Liver (tissue), 9 donors: ENCODE measurements around the gene SC5D. TPM values are rescaled to one million over a fixed set of nuclear protein-coding genes. Genes with fewer than 3 reads are reported as not detected.

Experiments
- DNase-seq: peaks from one replicate; pipeline ENCODE4 v3.0.0-alpha.2; 2017; ENCODE audit warnings: low spot score
- H3K27ac ChIP-seq, 2 donors: one replicate each; pipeline ENCODE4 v1.7.0; 2013; ENCODE audit warnings: inconsistent platforms in 2 of 2, low read length in 2 of 2, control low read depth in 1 of 2, low read depth in 1 of 2, mild to moderate bottlenecking in 1 of 2
- H3K27me3 ChIP-seq, 4 donors: one replicate each; pipeline versions ENCODE4 v1.6.1 to v1.7.0; 2013; ENCODE audit warnings: low read length in 3 of 4, inconsistent platforms in 1 of 4, mild to moderate bottlenecking in 1 of 4, moderate library complexity in 1 of 4; ENCODE audit not compliant: control insufficient read depth in 4 of 4, insufficient read depth in 4 of 4
- H3K36me3 ChIP-seq, 4 donors: one replicate each; pipeline versions ENCODE4 v1.6.1 to v1.7.0; 2013; ENCODE audit warnings: low read length in 3 of 4, mild to moderate bottlenecking in 3 of 4, low read depth in 1 of 4, moderate library complexity in 1 of 4; ENCODE audit not compliant: control insufficient read depth in 4 of 4, insufficient read depth in 3 of 4
- H3K4me1 ChIP-seq, 4 donors: one replicate each; pipeline versions ENCODE4 v1.6.1 to v1.7.0; 2013; ENCODE audit warnings: low read length in 3 of 4, mild to moderate bottlenecking in 3 of 4, moderate library complexity in 1 of 4; ENCODE audit not compliant: control insufficient read depth in 4 of 4, insufficient read depth in 4 of 4
- H3K4me3 ChIP-seq, 3 donors: one replicate each; pipeline versions ENCODE4 v1.6.1 to v1.7.0; 2013; ENCODE audit warnings: low read length in 3 of 3, control low read depth in 1 of 3, low read depth in 1 of 3, mild to moderate bottlenecking in 1 of 3
- H3K9ac ChIP-seq, 2 donors: one replicate each; pipeline ENCODE4 v1.7.0; 2013; ENCODE audit warnings: low read length in 2 of 2, mild to moderate bottlenecking in 2 of 2, moderate library complexity in 2 of 2, control low read depth in 1 of 2, low read depth in 1 of 2
- H3K9me3 ChIP-seq, 4 donors: one replicate each; pipeline versions ENCODE4 v1.6.1 to v1.7.0; 2013; ENCODE audit warnings: low read length in 3 of 4; ENCODE audit not compliant: control insufficient read depth in 4 of 4
- EGR1 ChIP-seq, 2 donors: IDR thresholded peaks; 2 replicates each; pipeline ENCODE4 v1.6.1; 2016 to 2018; ENCODE audit warnings: antibody characterized with exemption in 2 of 2, low read depth in 2 of 2
- FOXA1 ChIP-seq: IDR thresholded peaks from 2 replicates; pipeline ENCODE4 v1.6.1; 2016; ENCODE audit warnings: antibody characterized with exemption
- FOXA2 ChIP-seq: IDR thresholded peaks from 2 replicates; pipeline ENCODE4 v1.6.1; 2016; ENCODE audit warnings: antibody characterized with exemption
- GABPA ChIP-seq, 2 donors: IDR thresholded peaks in 1 of 2; conservative IDR thresholded peaks in 1 of 2; 2 replicates each; pipeline ENCODE4 v1.6.1; 2016; ENCODE audit warnings: antibody characterized with exemption in 2 of 2, mild to moderate bottlenecking in 1 of 2, moderate library complexity in 1 of 2
- HNF4A ChIP-seq, 2 donors: conservative IDR thresholded peaks; 2 replicates each; pipeline ENCODE4 v1.6.1; 2016; ENCODE audit warnings: antibody characterized with exemption in 2 of 2, mild to moderate bottlenecking in 2 of 2
- HNF4G ChIP-seq: IDR thresholded peaks from 2 replicates; pipeline ENCODE4 v1.6.1; 2016; ENCODE audit warnings: antibody characterized with exemption
- NR2F2 ChIP-seq: IDR thresholded peaks from 2 replicates; pipeline ENCODE4 v1.6.1; 2016; ENCODE audit warnings: antibody characterized with exemption
- RAD21 ChIP-seq, 2 donors: IDR thresholded peaks; 2 replicates each; pipeline ENCODE4 v1.6.1; 2016; ENCODE audit warnings: antibody characterized with exemption in 2 of 2, mild to moderate bottlenecking in 2 of 2
- RXRA ChIP-seq, 2 donors: IDR thresholded peaks; 2 replicates each; pipeline ENCODE4 v1.6.1; 2017 to 2018; ENCODE audit warnings: antibody characterized with exemption in 2 of 2, mild to moderate bottlenecking in 1 of 2
- SP1 ChIP-seq: IDR thresholded peaks from 2 replicates; pipeline ENCODE4 v1.6.1; 2018; ENCODE audit warnings: antibody characterized with exemption, mild to moderate bottlenecking
- TAF1 ChIP-seq: conservative IDR thresholded peaks from 2 replicates; pipeline ENCODE4 v1.6.1; 2016; ENCODE audit warnings: antibody characterized with exemption, mild to moderate bottlenecking
- YY1 ChIP-seq: IDR thresholded peaks from 2 replicates; pipeline ENCODE4 v1.6.1; 2016; ENCODE audit warnings: antibody characterized with exemption, mild to moderate bottlenecking
- WGBS: extraction: QIAGEN DNeasy Blood & Tissue Kit; methylation state at CpG from one replicate; pipeline ENCODE4 v1.1.7; 2013; 5-methylcytosine and 5-hydroxymethylcytosine counted together
- polyA plus RNA-seq, 2 donors: library from polyadenylated mRNA; stranded (reverse) in 1 of 2; unstranded in 1 of 2; fragments of 200-250 nt in 1 of 2; fragments of >200 nt in 1 of 2; fragmentation: Nextera tagmentation in 1 of 2; extraction: Ambion mirVana in 1 of 2; gene quantifications; one replicate each; pipeline versions ENCODE4 v1.2.1 to v1.2.3, GENCODE V29; 2013 to 2015
- total RNA-seq, 2 donors: library from RNA; depleted of rRNA; stranded (reverse); fragments of >200 nt; gene quantifications; one replicate each; pipeline ENCODE4 v1.2.3, GENCODE V29; 2014
- TF ChIP-seq, protein P1 (sequence below): fragments of 150-350 bp; IDR thresholded peaks from 2 replicates; pipeline ENCODE4 v1.5.1; 2017; ENCODE audit warnings: improper control_type of control experiment, low read depth, low read length; ENCODE audit not compliant: missing input control
- TF ChIP-seq, protein P2 (sequence below): IDR thresholded peaks from 2 replicates; pipeline ENCODE4 v1.6.1; 2016; ENCODE audit warnings: antibody characterized with exemption, mild to moderate bottlenecking
- TF ChIP-seq, protein P3 (sequence below): IDR thresholded peaks from 2 replicates; pipeline ENCODE4 v1.6.1; 2016; ENCODE audit warnings: antibody characterized with exemption
- TF ChIP-seq, protein P4 (sequence below): IDR thresholded peaks from 2 replicates; pipeline ENCODE4 v1.6.1; 2016; ENCODE audit warnings: antibody characterized with exemption
- TF ChIP-seq, protein P5 (sequence below): IDR thresholded peaks from 2 replicates; pipeline ENCODE4 v1.6.1; 2016; ENCODE audit warnings: antibody characterized with exemption
- donor health status: healthy.
- donor health status: healthy.
- donor health status: healthy.
- donor health status: healthy.
- donor health status: healthy.

Gene SC5D
- total and polyA plus RNA-seq, 4 donors, result 80.1 to 282 (median 153) TPM

DNA sequence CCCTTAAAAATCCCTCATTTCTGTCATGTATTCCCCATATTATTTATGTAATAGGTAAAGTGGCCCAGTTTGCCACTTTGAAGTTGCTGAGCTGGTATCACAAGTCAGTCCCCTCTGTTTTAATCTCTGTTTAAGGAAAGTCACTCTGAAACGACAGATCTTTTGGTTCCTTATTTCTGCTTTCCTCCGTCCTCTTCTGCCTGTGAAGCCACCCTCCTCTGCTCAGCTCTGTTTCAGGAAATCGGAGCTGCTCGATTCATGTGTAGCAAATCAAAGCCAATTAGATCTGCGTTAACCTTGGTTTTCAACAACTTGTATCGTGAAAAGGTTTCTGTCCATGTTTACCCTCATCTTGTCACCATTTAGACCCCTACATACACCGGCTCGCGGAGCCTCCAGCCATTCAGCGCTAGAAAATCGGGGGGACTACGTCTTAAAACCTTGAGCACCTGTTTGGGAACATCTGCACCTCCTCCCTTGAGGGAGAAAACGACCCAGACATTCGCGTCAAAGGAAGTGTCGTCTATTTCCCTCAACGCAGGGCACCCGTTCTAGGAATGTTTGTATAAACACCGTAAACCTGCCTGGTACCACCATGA, 576 bp upstream of the SC5D start:
- under 1% methylated on average over 19 of the region's 19 CpGs for WGBS
- Histone ChIP-seq H3K9ac (peak overlapping the region; percentile 38 to 79), H3K27me3 (no peaks in the 10 kb centered on the region), H3K4me3 (peak overlapping the region; percentile 75 to 83 (median 81)), H3K4me1 (peaks cover 0 to 28% (median 12%) of the 10 kb centered on the region in 4 donors), H3K36me3 (peaks cover 0 to 5% (median 0%) of the 10 kb centered on the region in 4 donors), H3K9me3 (no peaks in the 10 kb centered on the region), H3K27ac (peak overlapping the region; percentile 90 to 99)
- DNase-seq, result peak; percentile 36
- TF ChIP-seq, protein P1, sequence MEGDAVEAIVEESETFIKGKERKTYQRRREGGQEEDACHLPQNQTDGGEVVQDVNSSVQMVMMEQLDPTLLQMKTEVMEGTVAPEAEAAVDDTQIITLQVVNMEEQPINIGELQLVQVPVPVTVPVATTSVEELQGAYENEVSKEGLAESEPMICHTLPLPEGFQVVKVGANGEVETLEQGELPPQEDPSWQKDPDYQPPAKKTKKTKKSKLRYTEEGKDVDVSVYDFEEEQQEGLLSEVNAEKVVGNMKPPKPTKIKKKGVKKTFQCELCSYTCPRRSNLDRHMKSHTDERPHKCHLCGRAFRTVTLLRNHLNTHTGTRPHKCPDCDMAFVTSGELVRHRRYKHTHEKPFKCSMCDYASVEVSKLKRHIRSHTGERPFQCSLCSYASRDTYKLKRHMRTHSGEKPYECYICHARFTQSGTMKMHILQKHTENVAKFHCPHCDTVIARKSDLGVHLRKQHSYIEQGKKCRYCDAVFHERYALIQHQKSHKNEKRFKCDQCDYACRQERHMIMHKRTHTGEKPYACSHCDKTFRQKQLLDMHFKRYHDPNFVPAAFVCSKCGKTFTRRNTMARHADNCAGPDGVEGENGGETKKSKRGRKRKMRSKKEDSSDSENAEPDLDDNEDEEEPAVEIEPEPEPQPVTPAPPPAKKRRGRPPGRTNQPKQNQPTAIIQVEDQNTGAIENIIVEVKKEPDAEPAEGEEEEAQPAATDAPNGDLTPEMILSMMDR, result no peak
- TF ChIP-seq RXRA (IDR thresholded peaks at IDR 0.05) (peak in 1 of 2 donors; percentile 12), HNF4G (no peak), NR2F2 (no peak)

DNA sequence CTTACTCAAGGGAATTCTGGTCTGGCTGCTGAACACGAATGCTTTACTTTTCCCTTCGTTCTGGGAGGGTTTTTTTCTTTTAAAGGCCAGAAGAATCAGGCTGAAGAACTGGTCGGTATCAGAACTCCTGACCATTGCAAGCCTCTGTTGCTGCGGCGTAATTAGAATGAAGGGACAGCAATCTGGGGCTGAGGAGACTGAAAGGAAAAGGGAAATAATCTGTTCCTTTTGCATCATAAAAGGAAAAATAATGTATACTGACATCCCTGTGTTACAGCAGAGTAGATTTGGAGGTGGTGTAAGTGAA, 670 bp downstream of the SC5D start:
- under 1% methylated on average over 5 of the region's 5 CpGs for WGBS

More for the DNA sequence above, 670 bp downstream of the SC5D start:
- H3K36me3 ChIP-seq, result peaks cover 0 to 5% (median 0%) of the 10 kb centered on the region in 4 donors
- peaks cover 0 to 36% (median 16%) of the 10 kb centered on the region in 4 donors for H3K4me1 ChIP-seq
- no peaks in the 10 kb centered on the region for H3K27me3 ChIP-seq
- no peak for DNase-seq
- H3K27ac ChIP-seq, result peak overlapping the region; percentile 90 to 99
- TF ChIP-seq, protein P2, sequence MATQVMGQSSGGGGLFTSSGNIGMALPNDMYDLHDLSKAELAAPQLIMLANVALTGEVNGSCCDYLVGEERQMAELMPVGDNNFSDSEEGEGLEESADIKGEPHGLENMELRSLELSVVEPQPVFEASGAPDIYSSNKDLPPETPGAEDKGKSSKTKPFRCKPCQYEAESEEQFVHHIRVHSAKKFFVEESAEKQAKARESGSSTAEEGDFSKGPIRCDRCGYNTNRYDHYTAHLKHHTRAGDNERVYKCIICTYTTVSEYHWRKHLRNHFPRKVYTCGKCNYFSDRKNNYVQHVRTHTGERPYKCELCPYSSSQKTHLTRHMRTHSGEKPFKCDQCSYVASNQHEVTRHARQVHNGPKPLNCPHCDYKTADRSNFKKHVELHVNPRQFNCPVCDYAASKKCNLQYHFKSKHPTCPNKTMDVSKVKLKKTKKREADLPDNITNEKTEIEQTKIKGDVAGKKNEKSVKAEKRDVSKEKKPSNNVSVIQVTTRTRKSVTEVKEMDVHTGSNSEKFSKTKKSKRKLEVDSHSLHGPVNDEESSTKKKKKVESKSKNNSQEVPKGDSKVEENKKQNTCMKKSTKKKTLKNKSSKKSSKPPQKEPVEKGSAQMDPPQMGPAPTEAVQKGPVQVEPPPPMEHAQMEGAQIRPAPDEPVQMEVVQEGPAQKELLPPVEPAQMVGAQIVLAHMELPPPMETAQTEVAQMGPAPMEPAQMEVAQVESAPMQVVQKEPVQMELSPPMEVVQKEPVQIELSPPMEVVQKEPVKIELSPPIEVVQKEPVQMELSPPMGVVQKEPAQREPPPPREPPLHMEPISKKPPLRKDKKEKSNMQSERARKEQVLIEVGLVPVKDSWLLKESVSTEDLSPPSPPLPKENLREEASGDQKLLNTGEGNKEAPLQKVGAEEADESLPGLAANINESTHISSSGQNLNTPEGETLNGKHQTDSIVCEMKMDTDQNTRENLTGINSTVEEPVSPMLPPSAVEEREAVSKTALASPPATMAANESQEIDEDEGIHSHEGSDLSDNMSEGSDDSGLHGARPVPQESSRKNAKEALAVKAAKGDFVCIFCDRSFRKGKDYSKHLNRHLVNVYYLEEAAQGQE, result no peak
- TF ChIP-seq EGR1 (IDR thresholded peaks at IDR 0.05; ENCODE audit: low read depth in 2 of 2) (no peak), RAD21 (IDR thresholded peaks at IDR 0.05) (no peak), NR2F2 (no peak), FOXA1 (no peak), YY1 (no peak), GABPA (IDR thresholded peaks at IDR 0.05 in 1 of 2, conservative IDR thresholded peaks at IDR 0.05 in 1 of 2) (no peak), FOXA2 (no peak), SP1 (no peak), TAF1 (no peak), HNF4A (conservative IDR thresholded peaks at IDR 0.05) (no peak)
- TF ChIP-seq, protein P3, sequence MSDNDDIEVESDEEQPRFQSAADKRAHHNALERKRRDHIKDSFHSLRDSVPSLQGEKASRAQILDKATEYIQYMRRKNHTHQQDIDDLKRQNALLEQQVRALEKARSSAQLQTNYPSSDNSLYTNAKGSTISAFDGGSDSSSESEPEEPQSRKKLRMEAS, result no peak
- TF ChIP-seq, protein P1, result no peak
- TF ChIP-seq, protein P4, sequence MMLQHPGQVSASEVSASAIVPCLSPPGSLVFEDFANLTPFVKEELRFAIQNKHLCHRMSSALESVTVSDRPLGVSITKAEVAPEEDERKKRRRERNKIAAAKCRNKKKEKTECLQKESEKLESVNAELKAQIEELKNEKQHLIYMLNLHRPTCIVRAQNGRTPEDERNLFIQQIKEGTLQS, result no peak
- TF ChIP-seq, protein P5, sequence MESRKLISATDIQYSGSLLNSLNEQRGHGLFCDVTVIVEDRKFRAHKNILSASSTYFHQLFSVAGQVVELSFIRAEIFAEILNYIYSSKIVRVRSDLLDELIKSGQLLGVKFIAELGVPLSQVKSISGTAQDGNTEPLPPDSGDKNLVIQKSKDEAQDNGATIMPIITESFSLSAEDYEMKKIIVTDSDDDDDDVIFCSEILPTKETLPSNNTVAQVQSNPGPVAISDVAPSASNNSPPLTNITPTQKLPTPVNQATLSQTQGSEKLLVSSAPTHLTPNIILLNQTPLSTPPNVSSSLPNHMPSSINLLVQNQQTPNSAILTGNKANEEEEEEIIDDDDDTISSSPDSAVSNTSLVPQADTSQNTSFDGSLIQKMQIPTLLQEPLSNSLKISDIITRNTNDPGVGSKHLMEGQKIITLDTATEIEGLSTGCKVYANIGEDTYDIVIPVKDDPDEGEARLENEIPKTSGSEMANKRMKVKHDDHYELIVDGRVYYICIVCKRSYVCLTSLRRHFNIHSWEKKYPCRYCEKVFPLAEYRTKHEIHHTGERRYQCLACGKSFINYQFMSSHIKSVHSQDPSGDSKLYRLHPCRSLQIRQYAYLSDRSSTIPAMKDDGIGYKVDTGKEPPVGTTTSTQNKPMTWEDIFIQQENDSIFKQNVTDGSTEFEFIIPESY, result no peak
- H3K9me3 ChIP-seq, result no peaks in the 10 kb centered on the region
- peak overlapping the region; percentile 79 to 81 for H3K9ac ChIP-seq
- peak overlapping the region; percentile 75 to 89 (median 81) for H3K4me3 ChIP-seq
